Tibial nerve (tissue), 4 donors: ENCODE data around the gene CACNA1F. TPM values are rescaled to one million over a fixed set of nuclear protein-coding genes. Genes with fewer than 3 reads are reported as not detected.

ENCODE experiments used
- DNase-seq, 2 donors: peaks; one replicate each; pipeline ENCODE4 v3.0.0-alpha.2; 2019; ENCODE audit warnings: low spot score in 2 of 2
- H3K27ac ChIP-seq, 4 donors: fragments of 200-600 bp; sonication (generic) in 3 of 4; one replicate each; pipeline ENCODE4 v1.5.1; 2017 to 2019; ENCODE audit warnings: mild to moderate bottlenecking in 1 of 4
- H3K27me3 ChIP-seq, 2 donors: fragments of 200-600 bp; sonication (generic) in 1 of 2; one replicate each; pipeline versions ENCODE4 v1.5.1 to v1.6.0; 2017 to 2019
- H3K36me3 ChIP-seq, 3 donors: fragments of 200-600 bp; sonication (generic); one replicate each; pipeline ENCODE4 v1.5.1; 2018 to 2019
- H3K4me1 ChIP-seq, 4 donors: fragments of 200-600 bp; sonication (generic) in 3 of 4; one replicate each; pipeline ENCODE4 v1.5.1; 2017 to 2019
- H3K4me3 ChIP-seq, 4 donors: fragments of 200-600 bp; sonication (generic) in 3 of 4; one replicate each; pipeline ENCODE4 v1.5.1; 2017 to 2019; ENCODE audit warnings: mild to moderate bottlenecking in 1 of 4, moderate library complexity in 1 of 4
- H3K9me3 ChIP-seq, 4 donors: fragments of 200-600 bp; sonication (generic) in 3 of 4; one replicate each; pipeline ENCODE4 v1.5.1; 2017 to 2019
- EP300 ChIP-seq, 2 donors: sonication (generic); formaldehyde crosslinking; IDR thresholded peaks; one replicate each; pipeline ENCODE4 v1.6.1; 2017; ENCODE audit warnings: antibody characterized with exemption in 2 of 2, mild to moderate bottlenecking in 1 of 2
- POLR2A ChIP-seq, 2 donors: fragments of 450-650 bp; IDR thresholded peaks; one replicate each; pipeline ENCODE4 v1.6.1; 2017; ENCODE audit warnings: antibody characterized with exemption in 2 of 2, mild to moderate bottlenecking in 2 of 2, moderate library complexity in 2 of 2
- WGBS, 2 donors: methylation state at CpG; one replicate each; pipeline ENCODE4 v1.1.5; 2018; 5-methylcytosine and 5-hydroxymethylcytosine counted together
- total RNA-seq, 4 donors: library from RNA; depleted of rRNA; stranded (reverse); fragments of >200 nt; gene quantifications; one replicate each; pipeline ENCODE4 v1.1.0, GENCODE V29; 2016
- TF ChIP-seq, protein P1 (sequence below), 5 experiments: fragments of 200-600 bp in 3 of 5; fragments of 450-650 bp in 2 of 5; sonication (generic) in 3 of 5; IDR thresholded peaks; one replicate each; pipeline ENCODE4 v1.5.1; 2016 to 2019; ENCODE audit warnings: antibody characterized with exemption in 5 of 5, mild to moderate bottlenecking in 3 of 5, moderate library complexity in 2 of 5

The CACNA1F gene
- 1 to 10 TPM in 1 of 4 donors, under 1 TPM in 3; under 0.01 to 1.0 (median 0.40) TPM for total RNA-seq

DNA sequence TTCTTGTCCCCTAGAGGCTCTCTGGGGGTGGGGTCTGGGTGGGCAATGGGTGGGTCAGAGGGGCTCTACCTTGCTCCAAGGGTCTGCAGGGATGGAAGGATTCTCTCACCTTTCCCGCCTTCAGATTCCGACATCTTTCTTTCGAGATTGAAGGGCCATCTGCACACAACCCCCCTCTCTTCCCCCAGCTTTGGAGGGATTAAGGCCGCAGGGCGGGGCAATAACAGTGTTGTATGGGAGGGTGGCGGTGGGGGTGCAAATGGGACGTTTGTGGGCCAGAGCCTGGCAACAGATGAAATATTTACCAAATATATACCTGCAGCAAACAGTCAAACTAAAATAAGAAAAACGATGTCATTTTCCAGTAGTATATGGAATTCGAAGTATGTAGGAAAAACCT is at the start of gene CACNA1F:
TSS of gene CACNA1F (minus strand) at position 165 of the 400 bp plus-strand sequence. CDS start at position 134, 31 bp downstream.
- Histone ChIP-seq H3K36me3 (no peaks in the 10 kb centered on the region), H3K4me1 (peaks cover 0 to 19% (median 2%) of the 10 kb centered on the region in 4 donors), H3K27ac (no peak within 1 kb of the TSS), H3K4me3 (no peak within 1 kb of the TSS), H3K9me3 (no peaks in the 10 kb centered on the region), H3K27me3 (no peaks in the 10 kb centered on the region)
- DNase-seq = no peak
- TF ChIP-seq, protein P1, sequence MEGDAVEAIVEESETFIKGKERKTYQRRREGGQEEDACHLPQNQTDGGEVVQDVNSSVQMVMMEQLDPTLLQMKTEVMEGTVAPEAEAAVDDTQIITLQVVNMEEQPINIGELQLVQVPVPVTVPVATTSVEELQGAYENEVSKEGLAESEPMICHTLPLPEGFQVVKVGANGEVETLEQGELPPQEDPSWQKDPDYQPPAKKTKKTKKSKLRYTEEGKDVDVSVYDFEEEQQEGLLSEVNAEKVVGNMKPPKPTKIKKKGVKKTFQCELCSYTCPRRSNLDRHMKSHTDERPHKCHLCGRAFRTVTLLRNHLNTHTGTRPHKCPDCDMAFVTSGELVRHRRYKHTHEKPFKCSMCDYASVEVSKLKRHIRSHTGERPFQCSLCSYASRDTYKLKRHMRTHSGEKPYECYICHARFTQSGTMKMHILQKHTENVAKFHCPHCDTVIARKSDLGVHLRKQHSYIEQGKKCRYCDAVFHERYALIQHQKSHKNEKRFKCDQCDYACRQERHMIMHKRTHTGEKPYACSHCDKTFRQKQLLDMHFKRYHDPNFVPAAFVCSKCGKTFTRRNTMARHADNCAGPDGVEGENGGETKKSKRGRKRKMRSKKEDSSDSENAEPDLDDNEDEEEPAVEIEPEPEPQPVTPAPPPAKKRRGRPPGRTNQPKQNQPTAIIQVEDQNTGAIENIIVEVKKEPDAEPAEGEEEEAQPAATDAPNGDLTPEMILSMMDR (IDR thresholded peaks at IDR 0.05) = no peak
- no peak for TF ChIP-seq EP300 (IDR thresholded peaks at IDR 0.05)
- WGBS, 2 donors = 78 to 86% methylated on average over 9 of the region's 9 CpGs

DNA sequence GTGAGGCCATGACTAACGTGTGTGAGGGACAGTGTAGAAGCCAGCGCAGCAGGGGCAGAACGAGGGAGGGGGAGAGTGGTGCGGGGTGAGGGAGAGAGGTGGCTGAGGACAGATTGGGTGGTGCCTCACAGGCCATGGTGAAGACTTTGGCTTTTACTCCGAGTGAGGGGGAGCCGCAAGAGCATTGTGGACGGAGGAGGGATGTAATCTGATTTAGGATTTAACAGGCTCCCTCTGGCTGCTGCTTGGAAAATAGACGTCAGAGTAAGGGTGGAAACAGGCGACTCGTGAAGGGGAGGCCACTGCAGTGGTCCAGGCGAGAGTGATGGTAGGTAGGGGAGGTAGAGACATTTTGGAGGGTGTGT is 49.5 kb upstream of the CACNA1F start:
- Histone ChIP-seq H3K4me3 (no peak overlapping the region), H3K27me3 (no peaks in the 10 kb centered on the region), H3K36me3 (peaks cover 0 to 10% (median 0%) of the 10 kb centered on the region in 3 donors), H3K27ac (peak overlapping the region in 2 of 4 donors; percentile 17 to 44), H3K4me1 (no peaks in the 10 kb centered on the region), H3K9me3 (no peaks in the 10 kb centered on the region)
- WGBS, 2 donors = 21 to 36% methylated on average over 11 of the region's 11 CpGs
- DNase-seq = no peak
- TF ChIP-seq, protein P1 (IDR thresholded peaks at IDR 0.05) = peak in 3 of 5 experiments; percentile 4 to 47 (median 23)
- TF ChIP-seq EP300 (IDR thresholded peaks at IDR 0.05) (no peak), POLR2A (IDR thresholded peaks at IDR 0.05) (no peak)

- WGBS, 2 donors = 75 to 77% methylated on average over 3 of the region's 3 CpGs
- H3K27me3 ChIP-seq = no peaks in the 10 kb centered on the region
- peaks cover 0 to 17% (median 0%) of the 10 kb centered on the region in 4 donors for H3K4me1 ChIP-seq
- H3K36me3 ChIP-seq = no peaks in the 10 kb centered on the region
- no peak overlapping the region for H3K4me3 ChIP-seq
- no peak overlapping the region for H3K27ac ChIP-seq
- H3K9me3 ChIP-seq = no peaks in the 10 kb centered on the region
- TF ChIP-seq EP300 (IDR thresholded peaks at IDR 0.05) (no peak), POLR2A (IDR thresholded peaks at IDR 0.05) (no peak)
- TF ChIP-seq, protein P1 (IDR thresholded peaks at IDR 0.05) = no peak
- DNase-seq = no peak
Measured at GRCh38 chrX:49278081-49278480, 44.9 kb upstream of the CACNA1F start.

GRCh38 chrX:49277535-49277830 is 44.3 kb upstream of the CACNA1F start:
- no peak for DNase-seq
- no peaks in the 10 kb centered on the region for H3K27me3 ChIP-seq
- no peaks in the 10 kb centered on the region for H3K9me3 ChIP-seq
- peaks cover 0 to 23% (median 3%) of the 10 kb centered on the region in 4 donors for H3K4me1 ChIP-seq
- H3K27ac ChIP-seq = peak overlapping the region in 1 of 4 donors; percentile 11
- H3K4me3 ChIP-seq = no peak overlapping the region
- TF ChIP-seq, protein P1 (IDR thresholded peaks at IDR 0.05) = no peak
- TF ChIP-seq POLR2A (IDR thresholded peaks at IDR 0.05) (no peak), EP300 (IDR thresholded peaks at IDR 0.05) (no peak)
- 64 to 67% methylated on average over 3 of the region's 3 CpGs for WGBS, 2 donors
- H3K36me3 ChIP-seq = no peaks in the 10 kb centered on the region

DNA sequence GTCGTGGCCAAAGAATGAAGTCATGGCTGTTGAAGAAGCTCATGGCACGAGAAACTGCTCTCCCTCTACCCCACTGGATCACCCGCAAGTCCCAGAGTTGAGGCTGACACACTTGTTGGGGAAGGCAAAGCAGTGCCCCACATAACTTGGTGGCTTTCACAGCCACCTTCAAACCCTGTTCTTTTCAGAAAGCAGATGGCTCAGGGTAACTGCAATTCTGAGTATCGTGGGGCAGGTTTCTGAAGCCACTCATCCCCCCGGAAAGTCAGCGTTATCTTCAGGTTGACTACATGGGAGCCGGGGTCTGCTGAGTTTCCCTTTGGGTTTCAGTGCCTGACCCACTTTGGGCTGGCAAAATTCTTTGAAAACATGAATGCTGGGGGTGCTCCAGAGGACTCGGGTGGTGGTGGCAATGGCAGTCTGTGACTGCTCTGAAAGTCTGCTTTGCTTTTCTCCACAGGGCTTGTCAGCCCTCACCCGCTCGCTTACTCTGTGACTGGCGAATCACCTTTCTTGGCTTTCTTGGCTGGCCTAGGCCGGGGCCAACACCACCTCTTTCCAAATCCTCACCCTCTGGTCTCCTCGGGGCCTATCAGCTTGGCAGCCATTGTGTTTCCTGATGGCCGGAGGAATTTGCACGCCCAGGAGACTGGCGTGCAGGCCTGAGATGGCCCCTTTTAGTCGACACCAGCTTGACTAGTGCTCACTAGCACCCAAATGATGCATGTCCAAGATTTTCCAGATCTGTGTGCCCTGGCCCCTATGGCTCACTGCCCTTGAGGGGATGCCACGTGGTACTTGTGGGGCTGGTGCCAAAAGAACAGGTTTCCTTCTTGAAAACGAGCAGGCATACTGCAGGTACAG is 43.8 kb upstream of the CACNA1F start:
- TF ChIP-seq, protein P1 (IDR thresholded peaks at IDR 0.05) = no peak
- TF ChIP-seq POLR2A (IDR thresholded peaks at IDR 0.05) (no peak), EP300 (IDR thresholded peaks at IDR 0.05) (no peak)
- WGBS, 2 donors = 65 to 74% methylated on average over 15 to 19 of the region's 19 CpGs
- no peak for DNase-seq

More for the DNA sequence above, 43.8 kb upstream of the CACNA1F start:
- H3K4me3 ChIP-seq = no peak overlapping the region
- H3K9me3 ChIP-seq = no peaks in the 10 kb centered on the region
- peaks cover 0 to 29% (median 7%) of the 10 kb centered on the region in 4 donors for H3K4me1 ChIP-seq
- H3K27me3 ChIP-seq = no peaks in the 10 kb centered on the region
- no peaks in the 10 kb centered on the region for H3K36me3 ChIP-seq
- peak overlapping the region in 1 of 4 donors; percentile 11 for H3K27ac ChIP-seq
